B cell (primary cell): ENCODE measurements around the gene CAMTA1. TPM values are rescaled to one million over a fixed set of nuclear protein-coding genes. Genes with fewer than 3 reads are reported as not detected.

Experiments
- ATAC-seq: fragments of 200-7000 bp; cut with Tn5 transposase; one replicate; pipeline ENCODE4 v1.10.0; 2021; ENCODE audit warnings: low read depth, mild to moderate bottlenecking, moderate number of reproducible peaks, moderate library complexity
- CTCF ChIA-PET: fragments of 350-600 bp; sonication (Branson Sonifier 250); formaldehyde crosslinking; loops from one replicate; lab custom pipeline; 2021; ENCODE audit warnings: antibody characterized with exemption, inconsistent platforms; lab: Charles Lee
- POLR2A ChIA-PET: fragments of 350-600 bp; sonication (Branson Sonifier 250); formaldehyde crosslinking; loops from one replicate; lab custom pipeline; 2021; ENCODE audit warnings: antibody characterized with exemption; lab: Charles Lee
- DNase-seq: peaks from one replicate; pipeline ENCODE4 v3.0.0; 2013
- H2AFZ ChIP-seq: 2 replicates; pipeline ENCODE4 v1.6.1; 2012; ENCODE audit warnings: mild to moderate bottlenecking, low read depth, low read length; ENCODE audit not compliant: insufficient read depth, poor library complexity, severe bottlenecking
- H3K27ac ChIP-seq, 2 donors: 1 replicate in 1 of 2; 2 replicates in 1 of 2; pipeline ENCODE4 v1.5.1; 2012 to 2013; ENCODE audit warnings: low read length in 2 of 2, mild to moderate bottlenecking in 2 of 2, moderate library complexity in 1 of 2
- H3K27me3 ChIP-seq, 4 experiments: fragments of 200-600 bp in 1 of 4; sonication (generic) in 1 of 4; replicated peaks in 1 of 4; 1 replicate in 2 of 4; 2 replicates in 2 of 4; pipeline versions ENCODE4 v1.6.1 to v1.7.0; 2013 to 2016; ENCODE audit warnings: low read length in 3 of 4, mild to moderate bottlenecking in 2 of 4, mixed read lengths in 1 of 4, moderate library complexity in 1 of 4; ENCODE audit not compliant: insufficient read depth in 4 of 4, control insufficient read depth in 3 of 4; ENCODE audit errors: control extremely low read depth in 1 of 4
- H3K36me3 ChIP-seq, 2 experiments: replicated peaks in 1 of 2; 1 replicate in 1 of 2; 2 replicates in 1 of 2; pipeline versions ENCODE4 v1.6.1 to v1.7.1; 2013; ENCODE audit warnings: low read length in 1 of 2; ENCODE audit not compliant: insufficient read depth in 2 of 2, control insufficient read depth in 1 of 2; ENCODE audit errors: control extremely low read depth in 1 of 2, extremely low read depth in 1 of 2
- H3K4me1 ChIP-seq, 2 donors: fragments of 200-600 bp in 1 of 2; sonication (generic) in 1 of 2; 1 replicate in 1 of 2; 2 replicates in 1 of 2; pipeline versions ENCODE4 v1.5.1 to v1.6.1; 2013 to 2017; ENCODE audit warnings: low read length in 2 of 2; ENCODE audit not compliant: control insufficient read depth in 2 of 2, insufficient read depth in 2 of 2
- H3K4me2 ChIP-seq: replicated peaks from 2 replicates; pipeline ENCODE3; 2012; ENCODE audit warnings: mild to moderate bottlenecking, low read depth, low read length; ENCODE audit not compliant: poor library complexity, severe bottlenecking
- H3K4me3 ChIP-seq, 5 experiments: fragments of 200-600 bp in 1 of 5; sonication (generic) in 1 of 5; 1 replicate in 3 of 5; 2 replicates in 2 of 5; pipeline versions ENCODE4 v1.5.1 to v1.7.0; 2011 to 2016; ENCODE audit warnings: low read length in 4 of 5, mild to moderate bottlenecking in 4 of 5, low read depth in 2 of 5, control low read depth in 1 of 5, moderate library complexity in 1 of 5; ENCODE audit not compliant: insufficient read depth in 1 of 5; ENCODE audit errors: control extremely low read depth in 1 of 5, extremely low read depth in 1 of 5
- H3K79me2 ChIP-seq: fragments of 200-600 bp; sonication (generic); one replicate; pipeline ENCODE4 v1.6.0; 2016; ENCODE audit warnings: low read length; ENCODE audit not compliant: control insufficient read depth, insufficient read depth
- H3K9ac ChIP-seq: fragments of 200-600 bp; sonication (generic); 2 replicates; pipeline ENCODE4 v1.6.1; 2017; ENCODE audit warnings: mild to moderate bottlenecking, low read length, moderate library complexity
- H3K9me3 ChIP-seq, 3 donors: one replicate each; pipeline versions ENCODE4 v1.6.1 to v1.7.1; 2013; ENCODE audit warnings: low read length in 2 of 3; ENCODE audit not compliant: control insufficient read depth in 2 of 3, insufficient read depth in 1 of 3; ENCODE audit errors: control extremely low read depth in 1 of 3
- H4K20me1 ChIP-seq: 2 replicates; pipeline ENCODE4 v1.6.0; 2012; ENCODE audit warnings: mild to moderate bottlenecking, low read length; ENCODE audit not compliant: insufficient read depth, control insufficient read depth, poor library complexity, severe bottlenecking
- H3K27ac Mint-ChIP-seq: one replicate; pipeline ENCODE4 v1.8.0; 2021; ENCODE audit warnings: mixed read lengths
- H3K27me3 Mint-ChIP-seq: one replicate; pipeline ENCODE4 v1.8.0; 2021; ENCODE audit warnings: mixed read lengths
- H3K4me1 Mint-ChIP-seq: one replicate; pipeline ENCODE4 v1.8.0; 2021; ENCODE audit warnings: mixed read lengths
- H3K4me3 Mint-ChIP-seq: one replicate; pipeline ENCODE4 v1.8.0; 2021; ENCODE audit warnings: mixed read lengths
- H3K9me3 Mint-ChIP-seq: one replicate; pipeline ENCODE4 v1.8.0; 2022; ENCODE audit warnings: mixed read lengths; ENCODE audit not compliant: insufficient read depth
- CTCF ChIP-seq: fragments of 200-600 bp; IDR thresholded peaks from one replicate; pipeline ENCODE4 v1.8.0; 2022; ENCODE audit warnings: antibody characterized with exemption, mild to moderate bottlenecking
- EZH2 ChIP-seq: IDR thresholded peaks from 2 replicates; pipeline ENCODE4 v1.6.1; 2012; ENCODE audit warnings: borderline replicate concordance, low read depth, mild to moderate bottlenecking, moderate library complexity, low read length; ENCODE audit not compliant: insufficient read depth, poor library complexity, severe bottlenecking
- WGBS: methylation state at CpG from one replicate; pipeline ENCODE4 v1.1.5; 2013; ENCODE audit warnings: missing lambda C conversion rate; ENCODE audit not compliant: insufficient coverage; 5-methylcytosine and 5-hydroxymethylcytosine counted together
- intact Hi-C: fragments of 100-400 bp; cut with micrococcal nuclease; formaldehyde crosslinking; loops from one replicate; pipeline ENCODE4 v1.10.0; 2022
- polyA plus RNA-seq: library from polyadenylated mRNA; depleted of rRNA; stranded (reverse); fragments of >200 nt; gene quantifications from 2 replicates; pipeline ENCODE4 v1.2.3, GENCODE V29; 2012
- total RNA-seq, 2 donors: library from RNA; stranded (reverse); fragments of 120-200 nt in 1 of 2; gene quantifications; 1 replicate in 1 of 2; 2 replicates in 1 of 2; pipeline versions ENCODE4 v1.2.3 to v1.2.4, GENCODE V29; 2013 to 2022

Gene CAMTA1
- total and polyA plus RNA-seq, 2 donors (not counting 1 experiment from before 2014, with no cell fraction given): 42.2 to 45.7 TPM

GRCh38 chr1:7679159-7679872, 894.1 kb downstream of the CAMTA1 start:
- Histone ChIP-seq H3K9ac (no peak overlapping the region), H3K4me2 (peak overlapping the region; percentile 86)
- intact Hi-C loops: no loop called here

More at GRCh38 chr1:7679159-7679872, 894.1 kb downstream of the CAMTA1 start:
- no peak for DNase-seq
- H3K4me1 ChIP-seq: peaks cover 6 to 12% of the 10 kb centered on the region in 2 donors
- TF ChIP-seq CTCF (no peak), EZH2 (no peak)
- H4K20me1 ChIP-seq: no peaks in the 10 kb centered on the region
- Mint-ChIP-seq H3K9me3 (no peaks in the 10 kb centered on the region), H3K27ac (no peak overlapping the region), H3K4me3 (peak overlapping the region; percentile 83), H3K4me1 (no peaks in the 10 kb centered on the region), H3K27me3 (peaks cover 9% of the 10 kb centered on the region)
- H3K9me3 ChIP-seq: no peaks in the 10 kb centered on the region
- H3K27ac ChIP-seq: no peak overlapping the region
- WGBS: 90% methylated on average over 16 of the region's 17 CpGs
- CTCF ChIA-PET: interaction anchor here (0.7 to 3.1 kb wide), 7 partner anchors 9 to 74 kb away, joined by 3 to 15 read pairs (median 4); no protein-coding TSS in a partner anchor
- peaks cover 0 to 21% (median 2%) of the 10 kb centered on the region in 4 experiments for H3K27me3 ChIP-seq
- peak overlapping the region; percentile 76 for H2AFZ ChIP-seq
- no peak overlapping the region for H3K4me3 ChIP-seq
- POLR2A ChIA-PET: no interaction called here
- no peak for ATAC-seq
- no peaks in the 10 kb centered on the region for H3K36me3 ChIP-seq
- H3K79me2 ChIP-seq: no peaks in the 10 kb centered on the region
